SK-N-SH treated with all-trans-retinoic acid at 6 μM for 48 hours (cell line): ENCODE data around the gene COX4I1.

ENCODE experiments used
- PATZ1 ChIP-seq: fragments of 250-450 bp; sonication (Bioruptor Pico); IDR thresholded peaks from 2 replicates; pipeline ENCODE4 v1.8.0; 2020; ENCODE audit warnings: mild to moderate bottlenecking, moderate library complexity, borderline replicate concordance
- RARB ChIP-seq: fragments of 250-450 bp; sonication (Bioruptor Pico); IDR thresholded peaks from 2 replicates; pipeline ENCODE4 v1.8.0; 2021; ENCODE audit warnings: mild to moderate bottlenecking, moderate library complexity
- ZC3H10 ChIP-seq: fragments of 250-450 bp; sonication (Bioruptor Pico); IDR thresholded peaks from 2 replicates; pipeline ENCODE4 v1.5.1; 2021; ENCODE audit warnings: mild to moderate bottlenecking, moderate library complexity
- TF ChIP-seq, protein P1 (sequence below): fragments of 250-450 bp; sonication (Bioruptor Pico); IDR thresholded peaks from 2 replicates; pipeline ENCODE4 v1.5.0; 2020; ENCODE audit warnings: mild to moderate bottlenecking, moderate library complexity

- TF ChIP-seq, protein P1, sequence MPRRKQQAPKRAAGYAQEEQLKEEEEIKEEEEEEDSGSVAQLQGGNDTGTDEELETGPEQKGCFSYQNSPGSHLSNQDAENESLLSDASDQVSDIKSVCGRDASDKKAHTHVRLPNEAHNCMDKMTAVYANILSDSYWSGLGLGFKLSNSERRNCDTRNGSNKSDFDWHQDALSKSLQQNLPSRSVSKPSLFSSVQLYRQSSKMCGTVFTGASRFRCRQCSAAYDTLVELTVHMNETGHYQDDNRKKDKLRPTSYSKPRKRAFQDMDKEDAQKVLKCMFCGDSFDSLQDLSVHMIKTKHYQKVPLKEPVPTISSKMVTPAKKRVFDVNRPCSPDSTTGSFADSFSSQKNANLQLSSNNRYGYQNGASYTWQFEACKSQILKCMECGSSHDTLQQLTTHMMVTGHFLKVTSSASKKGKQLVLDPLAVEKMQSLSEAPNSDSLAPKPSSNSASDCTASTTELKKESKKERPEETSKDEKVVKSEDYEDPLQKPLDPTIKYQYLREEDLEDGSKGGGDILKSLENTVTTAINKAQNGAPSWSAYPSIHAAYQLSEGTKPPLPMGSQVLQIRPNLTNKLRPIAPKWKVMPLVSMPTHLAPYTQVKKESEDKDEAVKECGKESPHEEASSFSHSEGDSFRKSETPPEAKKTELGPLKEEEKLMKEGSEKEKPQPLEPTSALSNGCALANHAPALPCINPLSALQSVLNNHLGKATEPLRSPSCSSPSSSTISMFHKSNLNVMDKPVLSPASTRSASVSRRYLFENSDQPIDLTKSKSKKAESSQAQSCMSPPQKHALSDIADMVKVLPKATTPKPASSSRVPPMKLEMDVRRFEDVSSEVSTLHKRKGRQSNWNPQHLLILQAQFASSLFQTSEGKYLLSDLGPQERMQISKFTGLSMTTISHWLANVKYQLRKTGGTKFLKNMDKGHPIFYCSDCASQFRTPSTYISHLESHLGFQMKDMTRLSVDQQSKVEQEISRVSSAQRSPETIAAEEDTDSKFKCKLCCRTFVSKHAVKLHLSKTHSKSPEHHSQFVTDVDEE (CRISPR knock-in tag): no peak
- TF ChIP-seq ZC3H10 (CRISPR knock-in tag): no peak
- TF ChIP-seq RARB: no peak
- no peak for TF ChIP-seq PATZ1 (CRISPR knock-in tag)
Measured at GRCh38 chr16:85765211-85765610, 34.3 kb upstream of the COX4I1 start.
